Suprapubic skin (tissue), 4 donors: ENCODE results near the gene ZNF583.

Experiments used
- CTCF ChIP-seq, 2 donors: fragments of 200-600 bp in 1 of 2; fragments of 450-650 bp in 1 of 2; sonication (generic) in 1 of 2; IDR thresholded peaks; one replicate each; pipeline ENCODE4 v1.5.1; 2016 to 2019; ENCODE audit warnings: antibody characterized with exemption in 2 of 2, mild to moderate bottlenecking in 1 of 2, moderate library complexity in 1 of 2
- EP300 ChIP-seq: sonication (generic); formaldehyde crosslinking; IDR thresholded peaks from one replicate; pipeline ENCODE4 v1.6.1; 2017; ENCODE audit warnings: antibody characterized with exemption
- POLR2A ChIP-seq, 2 donors: fragments of 450-650 bp; IDR thresholded peaks; one replicate each; pipeline ENCODE4 v1.6.1; 2017; ENCODE audit warnings: antibody characterized with exemption in 2 of 2, mild to moderate bottlenecking in 2 of 2, moderate library complexity in 2 of 2
- POLR2AphosphoS5 ChIP-seq, 3 donors: sonication (generic); formaldehyde crosslinking; IDR thresholded peaks; one replicate each; pipeline ENCODE4 v1.6.1; 2017; ENCODE audit warnings: antibody characterized with exemption in 3 of 3

GRCh38 chr19:56355517-56355916, 48.6 kb upstream of the ZNF583 start:
- no peak for TF ChIP-seq CTCF (IDR thresholded peaks at IDR 0.05)
- no peak for TF ChIP-seq POLR2AphosphoS5 (IDR thresholded peaks at IDR 0.05)
- TF ChIP-seq POLR2A (IDR thresholded peaks at IDR 0.05), result no peak
- no peak for TF ChIP-seq EP300
